ENCODE results near the gene HOXB2.

Gene HOXB2

GRCh38 chr17:48565022-48565554, 20.2 kb upstream of the HOXB2 start:
- DNase-seq = no peak

- DNase-seq = no peak
Observed at GRCh38 chr17:48564188-48565021, 19.5 kb upstream of the HOXB2 start.

GRCh38 chr17:48563867-48564187, 18.9 kb upstream of the HOXB2 start:
- no peak for DNase-seq

GRCh38 chr17:48563385-48563838, 18.5 kb upstream of the HOXB2 start:
- no peak for DNase-seq

GRCh38 chr17:48562934-48563333, 18.0 kb upstream of the HOXB2 start:
- DNase-seq = no peak

GRCh38 chr17:48561884-48562810, 17.2 kb upstream of the HOXB2 start:
- DNase-seq = peak; percentile 62

- DNase-seq = no peak
Observed at GRCh38 chr17:48559840-48560817, 15.2 kb upstream of the HOXB2 start.

- DNase-seq = no peak
Observed at GRCh38 chr17:48559122-48559839, 14.4 kb upstream of the HOXB2 start.

GRCh38 chr17:48558831-48559121, 13.9 kb upstream of the HOXB2 start:
- no peak for DNase-seq

- no peak for DNase-seq
Observed at GRCh38 chr17:48558057-48558830, 13.3 kb upstream of the HOXB2 start.

GRCh38 chr17:48556576-48557401, 11.9 kb upstream of the HOXB2 start:
- DNase-seq = no peak

GRCh38 chr17:48556229-48556575, 11.3 kb upstream of the HOXB2 start:
- no peak for DNase-seq

GRCh38 chr17:48555258-48556228, 10.6 kb upstream of the HOXB2 start:
- peak; percentile 74 for DNase-seq

GRCh38 chr17:48554412-48555257, 9.7 kb upstream of the HOXB2 start:
- DNase-seq = no peak

GRCh38 chr17:48553826-48554225, 8.9 kb upstream of the HOXB2 start:
- DNase-seq = no peak

- DNase-seq = no peak
Observed at GRCh38 chr17:48553190-48553547, 8.3 kb upstream of the HOXB2 start.

- no peak for DNase-seq
Observed at GRCh38 chr17:48552466-48553189, 7.7 kb upstream of the HOXB2 start.
